Umbilical cord (tissue), 2 donors: ENCODE results near the gene PRDM15. TPM values are rescaled to one million over a fixed set of nuclear protein-coding genes. Genes with fewer than 3 reads are reported as not detected.

ENCODE experiments used
- DNase-seq: peaks from one replicate; pipeline ENCODE4 v3.0.0-alpha.2; 2015; ENCODE audit warnings: low spot score
- total RNA-seq: library from RNA; depleted of rRNA; stranded (reverse); fragments of >200 nt; gene quantifications from one replicate; pipeline ENCODE4 v1.2.3, GENCODE V29; 2014; ENCODE audit warnings: low replicate concordance; ENCODE audit not compliant: insufficient read depth

Gene PRDM15
- total RNA-seq, 1 donor from 2014 or later: 4.3 TPM

DNA sequence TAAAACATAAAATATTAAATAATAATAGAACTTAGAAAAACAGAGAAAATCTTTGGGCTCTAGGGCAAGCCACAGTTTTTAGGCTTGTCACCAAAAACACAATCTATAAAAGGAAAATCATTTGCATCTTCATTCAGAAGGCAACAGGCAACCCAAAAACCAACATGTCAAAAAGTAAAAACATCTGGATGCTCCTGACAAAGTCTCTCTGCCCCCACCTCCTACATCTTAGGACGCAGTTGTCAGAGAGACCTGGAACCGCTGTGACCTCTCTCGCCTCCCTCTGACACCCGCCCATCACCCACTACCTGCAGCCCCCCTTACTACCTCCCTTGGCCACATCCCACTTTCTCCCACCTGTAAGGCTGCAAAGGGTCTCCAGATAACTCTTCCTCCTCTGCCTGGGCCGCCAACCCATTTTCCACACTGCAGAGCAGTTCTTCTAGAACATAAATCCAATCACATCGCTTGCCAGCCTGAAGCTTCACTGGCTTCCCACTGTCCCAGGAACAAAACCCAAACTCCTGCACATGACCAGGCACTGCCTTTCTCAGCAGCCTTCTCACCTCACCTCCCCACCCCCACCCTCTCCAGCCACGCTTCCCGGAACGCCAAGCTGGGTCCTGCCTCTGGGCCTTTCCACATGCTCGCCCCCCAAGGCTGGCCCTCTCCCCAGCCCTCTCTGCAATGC is 14.7 kb downstream of the PRDM15 start:
- no peak for DNase-seq

DNA sequence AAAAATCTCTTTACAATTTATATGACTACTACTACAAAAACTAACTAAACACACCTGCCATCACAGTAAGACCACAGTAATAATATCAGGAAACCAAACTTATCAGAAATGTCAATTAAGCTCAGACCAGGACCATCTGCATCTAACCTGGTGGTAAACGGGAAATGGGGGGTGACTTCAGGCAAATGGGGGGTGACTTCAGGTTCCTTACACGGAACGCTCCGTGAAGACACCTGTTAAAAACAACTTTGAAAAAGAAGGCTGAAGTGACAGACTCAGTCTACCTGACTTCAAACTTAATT is 15.8 kb downstream of the PRDM15 start:
- DNase-seq: no peak

- DNase-seq: no peak
These were observed 17.2 kb downstream of the PRDM15 start for GRCh38 chr21:41861987-41862386.

- DNase-seq: no peak
These were observed 17.9 kb downstream of the PRDM15 start for GRCh38 chr21:41861255-41861654.

GRCh38 chr21:41859297-41859980 is 19.7 kb downstream of the PRDM15 start:
- DNase-seq: no peak

DNA sequence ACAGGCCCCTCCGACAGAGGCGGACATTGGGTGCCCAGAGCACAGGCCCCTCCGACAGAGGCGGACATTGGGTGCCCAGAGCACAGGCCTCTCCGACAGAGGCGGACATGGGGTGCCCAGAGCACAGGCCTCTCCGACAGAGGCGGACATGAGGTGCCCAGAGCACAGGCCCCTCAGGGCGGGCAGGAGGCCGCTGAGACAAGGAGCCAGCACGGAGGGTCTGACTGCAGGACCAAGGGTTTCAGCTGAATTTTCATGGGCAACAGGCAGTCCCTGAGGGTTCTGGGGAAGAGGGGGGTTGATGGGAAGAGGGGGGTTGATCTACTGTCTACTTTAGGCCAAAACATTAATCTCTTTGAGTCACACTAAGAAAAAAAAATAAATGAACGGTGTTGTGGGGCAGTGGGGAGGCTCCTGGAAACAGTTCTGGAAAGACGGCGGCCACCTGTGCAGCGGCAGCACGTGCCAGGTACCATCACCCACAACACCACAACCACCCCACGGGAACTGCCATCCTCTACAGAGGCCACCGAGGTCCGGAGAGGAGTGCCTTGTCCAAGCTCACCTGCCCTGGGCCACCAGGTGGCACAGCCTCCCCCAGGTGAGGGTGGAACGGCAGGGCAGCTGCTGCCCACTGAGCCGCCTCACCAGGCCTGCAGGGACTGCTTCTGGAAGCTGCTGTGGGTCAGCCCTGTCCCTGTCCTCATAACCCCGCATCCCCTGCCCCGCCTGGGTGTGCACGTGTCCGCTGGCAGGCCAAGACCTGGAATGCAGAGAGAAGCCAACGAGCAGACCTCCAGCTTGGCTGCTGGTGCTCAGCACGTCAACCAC is 20.5 kb downstream of the PRDM15 start:
- DNase-seq: no peak

- no peak for DNase-seq
These were observed 21.3 kb downstream of the PRDM15 start for GRCh38 chr21:41857771-41858300.

- no peak for DNase-seq
These were observed 22.6 kb downstream of the PRDM15 start for GRCh38 chr21:41856572-41856971.

GRCh38 chr21:41854426-41854995 is 24.6 kb downstream of the PRDM15 start:
- no peak for DNase-seq

DNA sequence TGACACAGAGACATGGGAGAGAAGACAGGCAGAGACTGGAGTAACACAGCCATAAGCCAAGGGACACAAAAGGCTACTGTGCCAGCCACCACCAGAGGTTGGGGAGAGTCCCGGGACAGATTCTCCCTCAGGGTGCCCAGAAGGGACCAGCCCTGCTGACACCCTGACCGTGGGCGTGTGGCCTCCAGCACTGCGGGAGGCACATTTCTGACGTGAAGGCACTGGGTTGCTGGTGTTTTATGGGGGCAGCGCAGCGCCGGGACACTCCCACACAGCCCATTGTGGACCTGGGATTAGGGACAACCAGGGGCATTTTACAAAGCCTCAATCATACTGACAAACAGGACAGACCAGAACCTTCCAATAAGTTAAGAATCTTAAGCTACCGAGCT is 26.2 kb downstream of the PRDM15 start:
- DNase-seq: no peak

- no peak for DNase-seq
These were observed 26.8 kb downstream of the PRDM15 start for GRCh38 chr21:41852151-41852928.

DNA sequence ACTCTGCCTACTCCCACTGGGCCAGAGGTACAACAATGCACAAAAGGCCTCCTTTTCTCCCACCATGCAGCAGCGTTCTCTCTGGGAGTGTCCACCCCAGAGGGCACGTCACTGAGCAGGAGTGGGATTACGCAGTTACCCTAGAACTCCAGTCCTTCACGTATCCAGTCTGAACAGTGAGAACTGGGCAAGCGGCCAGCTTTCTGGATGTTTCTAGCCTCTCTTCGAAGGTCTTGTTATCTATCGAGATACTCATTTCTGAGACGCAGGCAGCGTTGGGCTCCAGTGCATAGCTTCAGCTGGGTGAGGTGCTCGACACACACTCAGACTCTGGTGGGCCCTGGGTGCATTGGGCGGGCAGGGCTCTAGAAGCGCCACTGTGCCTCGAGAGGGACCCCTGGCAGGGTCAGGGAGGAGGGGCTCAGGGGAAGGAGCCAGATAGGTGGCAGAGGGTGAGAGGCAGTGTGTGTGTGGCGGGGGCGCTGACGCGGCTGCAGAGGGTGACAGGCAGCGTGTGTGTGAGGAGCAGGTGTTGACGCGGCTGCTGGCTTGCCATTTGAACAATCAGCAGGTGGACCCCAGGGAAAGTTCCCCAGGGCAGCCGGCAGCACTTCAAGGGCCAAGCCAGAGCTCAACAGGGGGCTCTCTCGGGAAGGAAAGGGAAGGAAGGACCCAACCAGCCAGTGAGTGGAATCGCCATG is 27.9 kb downstream of the PRDM15 start:
- DNase-seq: no peak

GRCh38 chr21:41850085-41850484 is 29.1 kb downstream of the PRDM15 start:
- DNase-seq: no peak

DNA sequence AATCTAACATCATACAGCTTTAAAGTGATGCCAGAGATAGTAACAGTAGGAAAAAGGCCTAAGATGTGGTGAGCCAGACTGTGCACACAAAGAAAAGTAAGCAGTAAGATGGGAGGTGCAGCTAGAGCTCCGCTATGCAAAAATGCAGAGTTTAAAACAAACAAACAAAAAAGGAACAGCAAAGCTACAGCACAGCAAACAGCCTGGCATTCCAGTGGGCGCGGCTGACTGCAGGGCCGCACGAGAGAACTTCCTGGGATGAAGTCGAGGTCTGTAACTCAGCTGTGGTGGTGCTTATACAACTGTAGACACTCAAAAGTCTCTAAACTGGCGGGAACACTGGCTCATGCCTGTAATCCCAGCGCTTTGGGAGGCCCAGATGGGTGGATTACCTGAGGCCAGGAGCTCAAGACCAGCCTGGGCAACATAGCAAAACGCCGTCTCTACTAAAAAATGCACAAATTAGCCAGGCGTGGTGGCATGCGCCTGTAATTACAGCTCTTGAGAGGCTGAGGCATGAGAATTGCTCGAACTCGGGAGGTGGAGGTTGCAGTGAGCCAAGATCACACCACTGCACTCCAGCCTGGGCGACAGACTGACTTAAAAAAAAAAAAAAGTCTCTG is 30.1 kb downstream of the PRDM15 start:
- no peak for DNase-seq

DNA sequence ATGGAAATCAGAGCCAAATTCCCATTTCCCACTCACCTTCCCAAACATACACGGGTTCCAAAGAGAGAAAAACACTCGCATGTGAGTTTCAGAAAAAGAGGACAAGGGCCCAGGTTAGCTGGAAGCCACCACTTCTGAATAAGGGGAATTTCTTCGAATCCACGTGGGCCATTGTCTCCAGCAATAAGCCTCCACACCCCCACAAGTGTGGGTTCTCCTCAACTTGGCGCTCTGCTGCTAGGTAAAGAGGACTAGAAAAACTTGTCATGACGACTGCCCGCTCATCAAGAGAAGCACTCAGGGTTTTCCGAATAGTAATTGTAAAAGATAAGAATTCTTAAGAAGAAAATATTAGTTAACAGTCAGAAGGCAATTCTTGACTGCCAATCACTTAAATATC is 30.6 kb downstream of the PRDM15 start:
- no peak for DNase-seq

- peak; percentile 8 for DNase-seq
These were observed 31.9 kb downstream of the PRDM15 start for GRCh38 chr21:41847066-41847804.

- no peak for DNase-seq
These were observed 32.6 kb downstream of the PRDM15 start for GRCh38 chr21:41846536-41846935.

GRCh38 chr21:41846033-41846317 is 33.2 kb downstream of the PRDM15 start:
- no peak for DNase-seq

DNA sequence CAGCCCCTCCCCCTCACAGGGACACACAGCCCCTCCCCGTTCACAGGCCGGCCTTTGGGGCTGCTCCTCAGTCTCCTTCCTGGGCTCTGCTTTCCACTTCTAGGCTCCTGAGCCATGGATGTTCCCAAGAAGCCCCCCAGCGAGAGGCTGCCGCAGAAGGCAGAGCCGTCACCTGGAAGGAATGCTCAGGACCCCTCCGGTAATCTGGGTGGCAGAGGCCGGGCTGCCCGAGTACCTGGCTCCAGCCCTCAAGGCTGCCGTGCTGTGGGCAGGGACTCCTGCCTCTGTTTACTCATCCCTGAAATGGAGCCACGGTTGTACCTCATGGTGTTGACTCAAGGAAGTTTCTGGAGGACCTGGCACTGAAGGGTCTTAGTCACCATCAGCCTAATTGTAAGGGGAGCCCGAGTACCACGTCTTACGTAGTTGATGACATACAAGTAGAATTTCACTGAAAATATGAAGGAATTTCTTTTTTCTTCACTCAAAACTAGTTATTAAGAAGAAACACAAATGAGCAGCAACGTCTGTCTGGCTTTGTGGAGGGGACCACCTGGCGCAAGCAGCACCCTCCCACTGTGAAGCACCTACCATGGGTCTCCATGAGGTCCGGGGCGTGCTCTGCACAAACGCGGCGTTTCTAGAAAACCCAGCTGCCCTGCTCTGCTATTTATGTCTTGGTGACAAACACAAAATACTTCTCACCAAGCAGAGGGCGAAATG is 33.7 kb downstream of the PRDM15 start:
- DNase-seq: no peak
